ENCODE results near the gene SPATA4. TPM values are rescaled to one million over a fixed set of nuclear protein-coding genes. Genes with fewer than 3 reads are reported as not detected.

SPATA4 gene
- not detected in 2 replicates for total RNA-seq

GRCh38 chr4:176195184-176195978 lies at the start of gene SPATA4:
TSS of gene SPATA4 (minus strand) at chr4:176195585. CDS start at chr4:176195562, 23 bp downstream.

Other genes with a start within 250 kb of the SPATA4 start
- gene WDR17, start 129.7 kb downstream of the SPATA4 start, total RNA-seq, result 0.16 TPM in 1 of 2 replicates, not detected in the other
- gene ASB5, start 73.6 kb upstream of the SPATA4 start, total RNA-seq, result not detected in 2 replicates
- gene SPCS3, start 124.4 kb upstream of the SPATA4 start, total RNA-seq, result 53.3 and 70.5 TPM in 2 replicates